Fibroblast of skin of abdomen (primary cell): ENCODE results near the gene PTPRH.
"Not testable (repeated sequence)": the region's sequence is repeated elsewhere in the genome, so short reads cannot be mapped to it uniquely, and the experiment has no call there.

Source experiments
- DNase-seq: peaks from one replicate; pipeline ENCODE4 v3.0.0-alpha.2; 2013

PTPRH gene

DNA sequence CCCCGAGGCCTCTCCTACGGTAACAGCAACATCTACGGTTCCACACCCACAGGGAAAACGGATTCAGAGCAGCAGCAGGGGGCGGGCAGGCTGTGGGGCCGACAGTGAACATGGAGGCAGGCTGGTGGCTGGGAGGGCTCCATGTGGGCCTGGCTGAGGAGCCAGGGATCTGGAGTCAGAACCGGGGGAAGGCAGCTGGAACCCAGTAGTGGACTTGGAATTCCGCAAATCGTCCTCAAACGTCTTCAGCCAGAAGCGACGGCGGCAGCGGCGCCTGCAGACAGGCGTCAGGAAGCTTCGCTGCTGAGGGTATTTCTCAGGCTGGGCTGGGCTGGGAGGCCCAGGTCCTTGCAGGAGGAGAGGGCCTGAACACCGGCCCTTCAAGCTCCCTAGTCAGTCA is 17.5 kb upstream of the PTPRH start:
- no peak for DNase-seq

DNA sequence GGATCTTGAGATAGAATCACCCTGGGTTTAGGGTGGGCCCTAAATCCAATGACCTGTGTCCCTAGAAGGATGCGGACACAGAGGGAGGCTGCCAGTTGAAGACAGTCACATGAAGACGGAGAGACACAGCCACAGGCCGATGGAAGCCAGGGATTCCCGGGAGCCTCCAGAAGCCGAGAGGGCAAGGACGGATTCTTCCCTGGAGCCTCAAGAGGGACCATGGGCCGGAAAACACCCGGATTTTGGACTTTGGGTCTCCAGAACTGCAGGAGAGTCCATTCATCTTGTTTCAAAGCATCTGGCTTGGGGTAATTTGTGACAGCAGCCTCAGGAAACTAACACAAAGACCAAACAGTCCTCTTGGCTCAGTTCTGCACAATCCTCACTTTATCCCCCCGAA is 17.0 kb upstream of the PTPRH start:
- DNase-seq = no peak

DNA sequence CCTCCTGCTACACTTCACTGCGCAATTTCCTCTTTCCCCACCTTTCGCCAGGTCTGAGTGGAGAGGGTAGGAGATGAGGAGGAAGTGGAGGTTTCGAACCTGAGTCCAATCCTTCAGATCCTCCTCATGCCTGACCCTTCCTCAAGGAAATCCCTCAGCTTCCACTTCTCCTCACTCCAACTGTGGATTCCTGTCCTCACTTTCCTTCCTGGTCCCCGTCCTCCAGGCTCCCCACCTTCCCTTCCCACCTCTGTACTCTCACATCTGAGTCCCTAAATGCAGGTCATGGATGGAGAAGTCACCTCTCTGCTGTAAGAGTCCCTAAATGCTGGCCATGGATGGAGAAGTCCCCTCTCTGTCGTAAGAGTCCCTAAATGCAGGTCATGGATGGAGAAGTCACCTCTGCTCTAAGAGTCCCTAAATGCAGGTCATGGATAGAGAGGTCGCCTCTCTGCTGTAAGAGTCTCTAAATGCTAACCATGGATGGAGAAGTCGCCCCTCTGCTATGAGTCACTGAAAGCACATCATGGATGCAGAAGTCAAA is 16.2 kb upstream of the PTPRH start:
- DNase-seq = no peak

DNA sequence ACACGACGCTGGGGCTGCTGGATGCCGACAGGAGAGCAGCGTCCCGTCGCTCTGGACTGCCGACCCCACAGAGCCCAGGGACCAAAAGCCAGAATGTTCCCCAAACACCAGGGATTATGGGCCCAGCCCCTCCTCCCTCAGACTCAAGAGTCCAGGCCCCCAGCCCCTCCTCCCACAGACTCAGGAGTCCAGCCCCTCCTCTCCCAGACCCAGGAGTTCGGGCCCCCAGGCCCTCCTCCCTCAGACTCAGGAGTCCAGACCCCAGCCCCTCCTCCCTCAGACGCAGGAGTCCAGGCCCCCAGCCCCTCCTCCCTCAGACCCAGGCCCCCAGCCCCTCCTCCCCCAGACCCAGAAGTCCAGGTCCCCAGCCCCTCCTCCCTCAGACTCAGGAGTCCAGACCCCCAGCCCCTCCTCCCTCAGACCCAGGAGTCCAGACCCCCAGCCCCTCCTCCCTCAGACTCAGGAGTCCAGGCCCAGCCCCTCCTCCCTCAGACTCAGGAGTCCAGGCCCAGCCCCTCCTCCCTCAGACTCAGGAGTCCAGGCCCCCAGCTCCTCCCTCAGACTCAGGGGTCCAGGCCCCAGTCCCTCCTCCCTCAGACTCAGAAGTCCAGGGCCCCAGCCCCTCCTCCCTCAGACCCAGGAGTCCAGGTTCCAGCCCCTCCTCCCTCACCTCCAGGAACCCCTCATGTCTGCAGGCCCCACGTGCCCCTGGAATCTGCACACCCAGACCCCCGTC is 15.5 kb upstream of the PTPRH start:
- not testable (repeated sequence) for DNase-seq

DNA sequence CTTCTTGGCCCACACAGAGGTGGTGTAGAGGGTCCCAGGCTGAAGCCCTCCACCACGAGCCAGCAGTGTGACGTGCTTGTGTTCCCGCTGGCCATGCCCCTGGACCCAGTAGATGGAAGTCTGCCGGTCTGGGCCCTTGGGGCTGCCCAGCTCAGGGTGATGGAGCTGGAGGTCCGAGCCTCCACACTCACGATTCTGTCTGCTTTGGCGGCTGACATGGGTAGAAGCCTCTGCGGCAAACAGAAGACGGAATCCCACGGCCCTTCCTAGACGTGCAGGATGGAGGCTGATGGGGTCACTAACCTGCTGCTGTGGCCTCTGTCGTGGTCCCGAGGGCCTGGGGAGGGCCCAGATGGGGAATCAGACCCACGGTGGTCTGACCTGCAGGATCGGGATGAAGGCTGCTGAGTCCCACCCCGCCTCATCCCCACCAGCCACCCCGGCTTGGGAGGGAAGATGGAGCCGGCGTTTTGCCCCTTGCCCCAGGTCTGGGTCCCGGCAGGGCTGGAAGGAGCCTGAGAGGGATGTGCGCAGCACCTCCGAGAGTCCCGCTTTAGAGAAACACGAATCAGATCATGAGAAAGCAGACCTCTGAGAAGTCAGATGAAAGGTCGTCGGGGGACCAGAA is 14.9 kb upstream of the PTPRH start:
- DNase-seq = no peak

DNA sequence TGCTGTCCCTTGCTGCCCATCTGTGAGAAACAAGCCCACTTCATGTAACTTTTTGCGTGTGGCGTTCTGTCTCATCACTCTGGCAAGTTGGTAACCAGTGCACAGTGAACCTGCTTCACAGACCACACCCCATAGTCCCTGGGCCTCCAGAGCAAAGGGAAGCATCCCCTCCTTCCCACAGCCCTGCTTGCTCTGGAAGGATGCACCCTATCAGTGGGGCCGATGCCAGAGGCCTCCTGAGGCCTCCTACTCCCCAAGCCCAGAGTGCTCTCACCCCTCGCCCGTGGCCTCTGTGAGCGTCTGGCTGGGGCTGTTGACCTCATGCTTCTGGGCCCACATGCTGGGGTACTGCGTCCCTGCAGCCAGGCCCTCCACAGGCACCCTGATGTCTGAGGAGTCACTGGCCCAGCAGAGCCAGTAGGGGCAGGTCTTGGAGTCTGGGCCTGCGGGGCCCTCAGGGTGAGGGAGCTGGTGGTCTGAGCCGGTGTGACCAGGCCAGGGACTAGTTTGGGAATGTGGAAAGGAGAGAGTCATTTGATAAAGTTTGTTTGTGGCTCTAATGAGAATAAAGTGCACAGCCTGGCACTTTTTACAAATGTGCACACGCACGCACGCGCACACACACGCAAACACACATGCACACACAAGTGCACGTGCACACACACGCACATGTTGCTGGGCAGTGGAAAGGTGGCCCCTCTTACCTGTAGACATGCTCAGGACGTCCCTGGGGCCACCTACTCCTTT is 14.2 kb upstream of the PTPRH start:
- DNase-seq = no peak

DNA sequence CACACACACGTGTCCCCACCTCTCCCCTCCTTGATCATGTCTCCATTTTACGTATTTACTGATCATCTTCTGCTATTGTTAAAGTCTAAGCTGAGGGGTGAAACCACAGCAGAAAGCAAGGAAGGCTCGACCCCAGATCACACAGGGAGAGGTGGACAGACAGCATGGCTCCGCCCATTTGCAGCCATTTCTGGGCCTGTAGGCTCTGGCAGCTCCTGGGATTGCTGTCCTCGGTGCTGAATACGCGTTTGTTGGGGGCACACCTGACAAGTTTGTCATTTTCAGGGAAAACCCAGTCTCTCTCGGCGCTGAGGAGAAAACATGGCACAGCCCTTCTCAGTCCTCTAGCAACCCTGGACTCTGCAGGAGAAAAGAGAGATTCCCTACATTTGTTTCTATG is 11.2 kb upstream of the PTPRH start:
- no peak for DNase-seq

DNA sequence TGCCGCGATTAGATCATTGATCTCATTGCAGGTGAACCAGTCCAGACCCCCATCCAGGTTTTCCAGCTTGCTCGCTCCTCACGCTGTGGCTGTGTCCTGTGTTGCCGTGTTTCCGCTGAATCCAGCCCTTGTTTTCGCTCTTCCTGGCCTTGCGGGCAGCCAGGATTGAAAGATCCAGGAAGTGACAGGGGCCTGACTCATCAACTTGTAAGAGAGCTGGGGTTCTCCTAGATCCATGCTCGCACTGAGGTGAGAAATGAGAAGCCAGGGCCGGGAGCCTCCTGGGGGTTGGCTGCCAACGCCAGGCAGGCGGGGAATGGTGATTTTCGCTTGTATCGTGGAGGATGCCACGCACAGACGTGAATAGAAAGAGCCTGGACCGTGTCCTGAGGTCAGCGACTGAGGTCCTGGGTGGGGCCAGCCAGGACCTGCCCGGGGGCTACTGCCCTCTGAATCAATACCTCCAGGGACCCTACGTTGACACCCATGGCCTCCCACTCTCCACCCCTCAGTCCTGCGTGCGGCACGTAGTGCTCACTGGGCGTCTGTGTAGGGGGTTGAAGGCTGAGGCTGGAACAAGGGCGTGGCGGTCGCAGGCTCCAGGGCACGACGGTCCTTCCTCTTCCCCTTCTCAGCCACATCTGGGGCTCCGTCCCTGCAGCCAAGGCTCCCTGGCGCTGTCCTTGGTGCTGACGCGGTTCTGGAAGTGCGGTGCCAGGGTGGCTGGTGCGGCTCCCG is 7.3 kb upstream of the PTPRH start:
- DNase-seq = peak; percentile 99

DNA sequence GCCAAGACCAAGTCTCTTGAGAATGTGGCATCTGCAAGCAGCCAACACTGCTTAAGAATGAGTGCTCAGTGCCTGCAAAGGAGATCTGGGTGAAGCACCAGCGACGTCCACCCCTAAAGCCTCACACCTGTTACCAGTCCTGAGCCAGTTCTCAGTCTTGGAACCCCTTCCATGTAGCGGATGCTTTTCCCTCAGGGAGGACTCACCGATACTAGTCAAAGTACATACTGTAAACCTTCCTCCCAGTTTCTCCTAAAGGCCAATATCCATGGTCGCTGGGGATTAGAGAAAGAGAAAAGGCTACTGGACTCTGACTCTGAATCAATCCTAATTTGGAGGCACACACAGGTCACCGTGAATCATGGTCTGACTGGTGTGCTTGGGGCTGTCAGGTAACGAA is 4.2 kb upstream of the PTPRH start:
- DNase-seq = no peak

DNA sequence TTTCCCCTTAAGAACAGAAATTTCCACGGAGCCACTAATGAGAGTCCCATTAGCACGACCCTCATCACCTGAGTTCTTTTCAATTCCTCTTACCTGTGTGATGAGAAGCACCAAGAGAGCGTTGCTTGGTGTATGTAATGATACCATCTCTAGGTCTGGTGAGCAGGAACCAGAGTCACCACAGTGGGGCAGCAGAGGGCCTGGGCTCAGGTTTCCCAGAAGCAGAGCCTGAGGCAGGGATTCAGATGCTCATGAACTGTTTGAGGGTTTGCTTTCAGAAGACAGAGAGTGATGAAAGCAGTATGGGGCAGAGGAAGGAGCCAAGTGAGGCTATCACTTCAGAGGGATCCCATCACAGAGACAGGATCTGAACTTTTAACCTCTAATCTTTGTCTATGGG is 3.1 kb upstream of the PTPRH start:
- DNase-seq = no peak

DNA sequence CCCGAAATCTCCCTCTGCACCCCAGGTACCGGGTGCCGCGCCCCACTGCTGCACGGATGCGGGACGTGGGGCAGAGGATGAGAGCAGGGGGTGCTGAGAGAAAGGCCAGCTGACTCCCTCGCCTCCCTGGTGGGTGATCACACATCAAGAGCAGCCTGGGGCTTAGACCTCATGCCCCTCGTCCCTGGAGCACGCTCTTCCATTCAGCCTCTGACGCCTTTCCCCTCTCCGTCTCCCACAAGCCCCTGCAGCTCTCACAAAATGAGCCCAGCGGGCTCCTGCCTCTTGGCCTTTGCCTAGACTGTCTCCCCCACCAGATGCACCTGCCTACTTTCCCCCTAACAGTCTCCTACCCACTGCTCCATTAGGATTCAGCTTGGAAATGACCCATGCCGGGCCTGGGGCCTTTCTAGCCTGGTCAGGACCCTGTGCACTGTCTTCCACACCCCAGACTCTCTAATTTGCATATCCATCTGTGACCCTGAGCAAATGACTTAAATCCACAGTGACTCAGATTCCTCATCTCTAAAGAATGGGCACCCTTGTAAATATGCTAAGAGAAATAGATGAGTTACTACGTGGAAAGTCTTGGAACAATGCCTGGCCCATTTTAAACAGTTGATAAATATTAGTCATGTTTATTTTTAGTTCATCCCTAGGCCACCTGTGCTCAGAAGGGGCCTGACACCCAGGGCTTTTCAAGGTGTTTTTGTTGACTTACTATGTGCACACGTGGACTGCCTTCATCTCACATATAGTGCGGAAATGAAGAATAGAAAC is 582 bp upstream of the PTPRH start:
- DNase-seq = peak; percentile 90

DNA sequence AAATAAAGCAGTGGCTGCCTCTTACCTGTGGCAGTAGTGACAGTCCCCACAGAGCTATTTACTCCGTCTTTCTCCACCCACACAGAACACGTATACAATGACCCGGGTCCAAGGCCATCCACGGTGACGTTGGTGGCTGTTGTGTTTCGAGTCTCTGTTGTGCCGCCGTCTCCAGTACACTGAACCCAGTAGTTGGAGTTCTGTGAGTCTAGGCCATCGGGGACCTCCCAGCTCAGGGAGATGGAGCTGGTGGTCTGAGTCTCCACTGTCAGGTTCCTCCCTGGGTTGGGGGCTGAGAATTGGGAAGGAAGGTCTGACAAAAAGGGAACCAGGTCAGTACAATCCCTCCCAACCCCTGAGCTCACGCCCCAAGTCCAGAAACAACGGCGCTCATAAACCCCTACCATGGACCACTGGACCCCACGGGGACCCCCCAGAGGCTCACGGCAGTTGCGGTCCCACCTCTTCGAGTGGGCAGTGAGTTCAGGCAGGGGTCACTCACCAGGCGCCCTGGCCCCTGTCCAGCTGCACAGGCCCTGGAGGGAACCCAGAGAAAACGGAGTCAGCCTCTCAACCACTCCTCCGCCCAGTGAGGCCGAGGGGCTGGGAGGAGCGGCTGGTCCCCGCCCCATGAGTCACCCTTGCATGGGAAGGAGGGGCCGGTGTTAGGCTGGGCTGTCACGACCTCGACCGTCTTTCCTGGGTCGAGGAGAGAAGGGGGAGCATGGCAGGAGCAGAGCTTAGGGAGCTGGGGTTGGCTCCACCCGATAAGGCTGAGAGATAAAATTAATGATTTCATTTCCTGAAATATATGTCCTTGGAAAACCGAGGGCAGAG is 2.4 kb downstream of the PTPRH start:
- peak; percentile 83 for DNase-seq

DNA sequence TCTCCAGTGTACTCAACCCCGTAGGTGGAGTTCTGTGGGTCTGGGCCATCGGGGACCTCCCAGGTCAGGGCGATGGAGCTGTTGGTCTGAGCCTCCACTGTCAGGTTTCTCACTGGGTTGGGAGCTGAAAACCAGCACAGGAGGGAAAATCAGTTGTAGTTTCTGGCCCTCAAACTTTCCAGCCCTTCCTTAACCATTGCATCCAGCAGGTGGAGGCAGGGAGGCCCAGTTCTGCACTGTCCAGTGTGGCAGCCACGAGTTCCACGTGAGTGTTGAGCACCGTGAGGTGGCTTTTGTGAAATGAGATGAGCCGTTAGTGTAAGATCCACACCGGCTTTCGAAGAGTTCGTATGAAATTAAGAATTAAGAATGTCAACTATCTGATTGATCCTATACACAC is 7.1 kb downstream of the PTPRH start:
- not testable (repeated sequence) for DNase-seq

DNA sequence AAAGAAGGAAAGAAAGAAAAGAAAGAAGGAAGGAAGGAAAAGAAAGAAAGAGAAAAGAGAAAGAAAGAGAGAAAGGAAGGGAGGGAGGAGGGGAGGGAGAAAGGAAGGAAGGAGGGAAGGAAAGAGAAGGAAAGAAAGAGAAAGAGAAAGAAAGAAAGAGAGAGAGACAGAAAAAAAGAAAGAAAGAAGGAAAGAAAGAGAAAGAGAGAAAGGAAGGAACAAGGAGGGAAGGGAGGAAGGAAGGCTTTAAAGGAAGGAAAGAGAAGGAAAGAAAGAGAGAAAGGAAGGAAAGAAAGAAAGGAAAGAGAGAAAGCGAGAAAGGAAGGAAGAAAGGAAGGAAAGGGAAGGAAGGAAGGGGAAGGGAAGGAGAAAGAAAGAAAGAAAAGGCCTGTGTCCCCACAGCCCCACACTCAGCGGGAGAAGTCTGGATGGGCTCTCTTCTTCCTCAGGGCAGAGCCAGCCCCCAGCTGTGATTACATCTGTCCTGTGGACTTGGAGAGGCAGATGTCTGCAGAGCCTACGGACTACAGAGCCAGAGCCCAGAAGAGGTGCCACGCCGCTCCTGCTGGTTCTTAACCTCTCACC is 9.6 kb downstream of the PTPRH start:
- DNase-seq = no peak

DNA sequence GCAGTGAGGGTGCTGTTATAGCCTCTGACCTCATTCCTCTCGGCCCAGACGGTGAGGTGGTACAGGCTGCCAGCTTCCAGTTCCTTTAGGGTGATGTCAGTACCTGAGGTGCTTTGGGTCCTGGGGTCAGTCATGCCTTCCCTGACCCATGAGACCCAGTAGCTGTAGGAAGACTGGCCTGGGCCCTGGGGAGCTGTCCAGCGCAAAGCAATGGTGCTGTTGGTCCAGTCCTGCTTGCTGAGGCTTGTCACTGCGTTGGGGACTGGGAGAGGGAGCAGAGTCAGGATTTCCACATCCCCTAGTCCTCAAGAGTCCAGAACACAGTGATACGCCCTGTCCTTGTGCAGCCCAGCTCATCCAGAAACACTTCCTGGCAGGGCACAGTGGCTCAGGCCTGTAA is 10.7 kb downstream of the PTPRH start:
- DNase-seq = no peak

DNA sequence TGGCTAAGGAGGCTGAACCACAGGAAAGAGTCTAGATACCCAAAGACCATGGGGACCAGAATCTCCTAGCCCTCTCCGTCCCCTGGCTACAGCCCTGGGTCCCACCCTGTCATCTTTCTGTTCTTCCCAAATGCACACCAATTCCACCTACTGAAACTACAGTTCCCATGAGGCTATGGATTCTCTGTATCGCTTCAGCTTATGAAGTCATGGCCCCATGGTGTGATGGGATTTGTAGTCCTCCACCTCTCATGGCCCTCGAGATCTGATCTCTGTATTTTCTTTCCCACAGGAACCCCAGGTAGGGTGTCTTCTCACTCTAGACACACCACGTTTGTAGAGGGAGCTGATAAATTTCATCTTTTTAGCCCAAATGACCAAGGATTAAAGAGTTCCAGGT is 11.8 kb downstream of the PTPRH start:
- DNase-seq = no peak

DNA sequence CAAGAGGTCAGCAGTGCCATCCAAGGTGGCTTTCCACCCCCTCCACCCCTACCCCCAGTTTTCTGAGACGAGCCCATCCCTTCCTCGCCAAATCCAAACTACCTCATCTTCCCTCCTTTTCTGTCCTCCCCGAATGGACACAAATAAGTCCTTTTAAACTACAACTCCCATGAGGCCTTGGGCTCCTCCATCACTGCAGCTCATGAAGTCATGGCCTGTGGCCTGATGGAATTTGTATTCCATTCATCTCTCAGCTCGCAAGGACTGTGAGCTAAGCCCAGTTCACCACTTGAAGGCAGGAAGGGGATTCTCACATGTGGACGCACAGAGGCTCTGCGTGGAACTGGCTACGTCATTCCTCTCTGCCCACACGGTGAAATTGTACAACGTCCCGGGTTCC is 12.5 kb downstream of the PTPRH start:
- DNase-seq = no peak

DNA sequence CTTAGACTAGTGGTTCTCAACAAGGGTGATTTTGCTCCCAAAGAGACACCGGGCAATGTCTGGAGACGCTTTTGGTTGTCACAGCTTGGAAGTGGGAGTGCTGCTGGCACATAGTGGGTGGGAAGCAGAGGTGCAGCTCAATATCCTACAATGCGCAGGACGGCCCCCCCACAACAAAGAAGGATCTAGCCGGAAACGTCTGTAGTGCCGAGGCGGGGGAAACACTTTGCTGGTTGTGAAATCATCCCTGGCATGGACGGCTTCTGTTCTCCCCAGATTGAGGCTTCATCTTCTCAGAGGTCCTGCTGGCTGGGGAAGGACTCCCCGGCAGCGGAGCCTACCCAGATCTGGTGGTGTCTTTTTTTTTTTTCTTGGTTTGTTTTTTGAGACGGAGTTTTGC is 15.8 kb downstream of the PTPRH start:
- DNase-seq = no peak

DNA sequence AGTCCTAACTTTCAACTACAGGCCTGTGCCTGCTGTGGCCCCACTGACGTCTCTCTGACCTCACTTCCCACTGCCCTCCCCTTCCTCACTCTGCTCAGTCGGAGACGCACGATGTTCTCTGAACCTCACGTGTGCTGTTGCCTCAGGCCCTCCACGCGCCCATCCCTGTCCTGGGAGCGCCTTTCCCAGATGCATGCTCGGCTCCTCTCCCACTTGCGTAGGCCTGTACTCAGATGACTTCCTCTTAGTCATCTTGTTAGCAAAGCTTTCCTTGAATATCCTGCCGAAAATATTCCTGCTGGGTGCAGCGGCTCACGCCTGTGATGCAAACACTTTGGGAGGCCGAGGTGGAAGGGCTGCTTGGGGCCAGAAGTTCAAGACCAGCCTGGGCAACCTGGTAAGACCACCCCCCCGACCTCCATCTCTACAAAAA is 19.9 kb downstream of the PTPRH start:
- peak; percentile 83 for DNase-seq

DNA sequence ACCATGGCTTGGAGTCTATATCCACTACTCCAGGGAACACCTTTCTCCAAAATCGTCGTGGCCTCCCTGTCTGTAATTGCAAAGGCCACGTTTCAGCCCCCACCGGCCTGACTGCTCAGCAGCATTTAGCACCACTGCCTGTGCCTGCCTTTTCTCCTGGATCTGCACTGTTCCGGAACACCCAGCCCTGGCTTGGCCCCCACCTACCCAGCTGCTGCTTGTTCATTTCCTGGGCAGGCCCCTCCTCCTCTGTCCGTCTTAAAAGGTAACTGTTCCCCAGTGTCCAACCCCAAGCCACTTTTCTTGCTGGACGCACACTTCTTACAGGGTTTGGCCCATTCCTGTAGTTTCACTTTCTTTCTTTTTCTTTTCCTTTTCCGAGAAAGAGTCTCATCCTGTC is 20.7 kb downstream of the PTPRH start:
- no peak for DNase-seq

DNA sequence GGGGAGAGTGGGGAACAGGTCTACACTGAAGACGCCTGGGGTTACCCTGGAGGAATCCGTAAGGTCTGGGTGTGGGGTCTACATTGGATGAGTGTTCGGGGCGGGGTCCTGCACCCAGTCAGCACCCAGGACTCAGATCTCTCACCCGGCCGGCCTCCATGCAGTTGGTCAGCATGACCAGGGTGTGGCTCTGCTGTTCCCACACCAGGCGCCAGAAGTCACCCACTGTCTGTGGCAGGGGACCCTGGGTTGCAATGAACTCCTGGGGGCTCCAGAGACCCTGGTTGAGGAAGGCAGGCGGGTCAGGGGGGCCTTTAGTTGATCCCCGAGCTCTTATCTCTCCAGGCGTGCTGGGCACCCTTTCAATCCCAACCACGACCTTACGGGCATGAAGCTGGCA is 23.2 kb downstream of the PTPRH start:
- no peak for DNase-seq
